ENCODE results near the gene WWOX.

DNA sequence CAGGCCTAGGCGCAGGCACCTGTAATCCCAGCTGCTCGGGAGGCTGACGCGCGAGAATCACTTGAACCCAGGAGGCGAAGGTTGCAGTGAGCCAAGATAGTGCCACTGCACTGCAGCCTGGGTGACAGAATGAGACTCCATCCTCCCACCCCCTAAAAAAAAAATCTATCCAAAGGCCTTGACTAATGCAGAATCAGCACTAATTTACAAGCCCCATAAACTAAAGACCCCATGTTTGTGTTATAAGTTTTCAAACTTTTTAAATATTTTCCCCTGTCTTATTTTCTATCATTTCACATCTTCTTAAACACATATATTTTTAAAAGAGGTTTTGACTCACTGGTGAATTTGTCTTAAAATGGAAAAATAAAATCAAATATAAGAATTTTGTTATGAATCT, 713.1 kb downstream of the WWOX start:
- no peak for TF ChIP-seq CTCF (IDR thresholded peaks at IDR 0.05)
- no peak for TF ChIP-seq POLR2A (IDR thresholded peaks at IDR 0.05)
